ENCODE data around the gene LHFPL3.

LHFPL3 gene

DNA sequence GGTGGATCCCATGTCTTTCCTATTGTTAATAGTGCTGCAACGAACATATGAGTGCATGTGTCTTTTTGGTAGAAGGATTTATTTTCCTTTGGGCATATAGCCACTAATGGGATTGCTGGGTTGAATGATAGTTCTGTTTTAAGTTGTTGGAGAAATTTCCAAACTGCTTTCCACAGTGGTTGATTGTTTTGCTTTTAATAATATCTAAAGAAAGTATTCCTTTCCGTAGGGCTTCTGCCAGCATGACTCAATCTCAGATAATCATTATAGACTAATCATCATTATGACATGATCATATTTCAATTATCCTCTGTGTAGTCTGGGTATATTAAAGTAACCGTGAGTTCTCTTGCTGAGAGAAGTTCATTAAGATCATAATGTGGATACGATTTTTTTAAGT is 575.4 kb downstream of the LHFPL3 start:
- TF ChIP-seq, protein P1, sequence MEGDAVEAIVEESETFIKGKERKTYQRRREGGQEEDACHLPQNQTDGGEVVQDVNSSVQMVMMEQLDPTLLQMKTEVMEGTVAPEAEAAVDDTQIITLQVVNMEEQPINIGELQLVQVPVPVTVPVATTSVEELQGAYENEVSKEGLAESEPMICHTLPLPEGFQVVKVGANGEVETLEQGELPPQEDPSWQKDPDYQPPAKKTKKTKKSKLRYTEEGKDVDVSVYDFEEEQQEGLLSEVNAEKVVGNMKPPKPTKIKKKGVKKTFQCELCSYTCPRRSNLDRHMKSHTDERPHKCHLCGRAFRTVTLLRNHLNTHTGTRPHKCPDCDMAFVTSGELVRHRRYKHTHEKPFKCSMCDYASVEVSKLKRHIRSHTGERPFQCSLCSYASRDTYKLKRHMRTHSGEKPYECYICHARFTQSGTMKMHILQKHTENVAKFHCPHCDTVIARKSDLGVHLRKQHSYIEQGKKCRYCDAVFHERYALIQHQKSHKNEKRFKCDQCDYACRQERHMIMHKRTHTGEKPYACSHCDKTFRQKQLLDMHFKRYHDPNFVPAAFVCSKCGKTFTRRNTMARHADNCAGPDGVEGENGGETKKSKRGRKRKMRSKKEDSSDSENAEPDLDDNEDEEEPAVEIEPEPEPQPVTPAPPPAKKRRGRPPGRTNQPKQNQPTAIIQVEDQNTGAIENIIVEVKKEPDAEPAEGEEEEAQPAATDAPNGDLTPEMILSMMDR (IDR thresholded peaks at IDR 0.05): no peak

DNA sequence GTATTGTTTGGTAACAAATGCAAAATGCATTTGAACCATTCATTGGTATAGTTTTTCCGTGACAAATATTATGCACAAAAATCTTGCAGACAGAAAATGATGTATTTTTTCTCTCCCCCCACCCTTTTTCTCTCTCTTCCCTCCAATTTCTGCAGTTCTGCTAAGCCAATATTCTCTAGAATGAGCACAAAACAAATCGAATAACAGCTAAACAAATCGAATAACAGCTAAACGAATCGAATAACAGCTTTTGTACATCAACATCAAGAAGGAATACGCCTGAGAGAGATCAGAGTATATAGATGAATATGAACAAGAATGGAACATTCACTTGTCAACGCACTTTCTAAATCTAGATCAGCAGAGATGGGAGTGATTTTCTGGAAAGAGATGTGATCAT is 577.6 kb downstream of the LHFPL3 start:
- TF ChIP-seq, protein P1 (IDR thresholded peaks at IDR 0.05): no peak

DNA sequence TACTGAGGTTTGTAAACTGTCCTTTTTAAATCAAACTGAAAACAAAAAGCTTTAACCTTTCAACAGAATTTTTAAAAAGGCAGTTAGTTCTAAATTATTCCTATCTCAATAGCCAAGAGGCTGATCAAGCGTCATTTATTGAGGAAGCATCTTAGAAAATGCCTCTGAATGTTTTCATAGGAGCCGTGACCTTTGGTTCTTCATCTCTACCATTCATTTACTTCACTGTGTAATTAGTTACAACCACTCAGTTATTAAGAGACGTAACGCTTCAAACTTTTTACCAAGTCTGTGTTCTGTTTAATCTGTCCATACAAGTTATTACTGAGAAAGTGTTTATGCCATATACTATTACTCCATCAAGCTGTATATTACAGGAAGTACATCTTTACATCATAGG is 578.2 kb downstream of the LHFPL3 start:
- TF ChIP-seq, protein P1 (IDR thresholded peaks at IDR 0.05): no peak

DNA sequence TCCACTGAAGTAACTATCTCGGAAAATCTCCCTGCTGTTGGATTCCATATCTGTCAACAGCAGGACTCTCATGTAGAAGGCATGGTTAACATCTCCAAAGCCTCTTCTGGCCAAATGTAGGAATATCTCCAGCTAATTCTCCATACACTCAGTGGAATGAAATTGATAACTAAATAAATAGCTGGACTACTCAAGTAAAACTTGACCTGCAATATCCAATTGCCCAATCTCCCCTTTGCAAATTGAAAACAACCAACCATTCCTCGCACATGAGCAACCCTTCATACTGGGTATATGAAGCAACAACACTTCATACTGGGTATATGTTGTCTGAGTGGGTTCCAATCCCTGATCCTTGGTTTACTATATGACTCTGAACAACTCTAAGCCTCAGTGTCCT is 580.2 kb downstream of the LHFPL3 start:
- TF ChIP-seq, protein P1 (IDR thresholded peaks at IDR 0.05): no peak

DNA sequence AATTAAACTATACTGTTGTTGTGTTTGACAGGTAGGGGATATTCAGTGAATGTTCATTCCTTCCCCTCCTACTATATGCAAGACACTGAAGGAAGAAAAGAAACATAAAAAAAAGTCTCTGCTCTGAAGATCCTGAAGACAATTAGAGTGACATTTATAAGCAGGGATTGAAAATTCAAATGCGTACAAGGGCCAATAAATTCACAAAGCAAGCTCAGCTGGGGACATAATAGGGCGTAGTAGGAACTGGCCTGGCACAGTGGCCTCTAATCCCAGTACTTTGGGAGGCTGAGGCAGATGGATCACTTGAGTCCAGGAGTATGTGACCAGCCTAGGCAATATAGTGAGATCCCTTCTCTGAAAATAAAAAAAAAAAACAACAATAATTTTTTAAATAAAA is 580.7 kb downstream of the LHFPL3 start:
- TF ChIP-seq, protein P1 (IDR thresholded peaks at IDR 0.05): no peak

DNA sequence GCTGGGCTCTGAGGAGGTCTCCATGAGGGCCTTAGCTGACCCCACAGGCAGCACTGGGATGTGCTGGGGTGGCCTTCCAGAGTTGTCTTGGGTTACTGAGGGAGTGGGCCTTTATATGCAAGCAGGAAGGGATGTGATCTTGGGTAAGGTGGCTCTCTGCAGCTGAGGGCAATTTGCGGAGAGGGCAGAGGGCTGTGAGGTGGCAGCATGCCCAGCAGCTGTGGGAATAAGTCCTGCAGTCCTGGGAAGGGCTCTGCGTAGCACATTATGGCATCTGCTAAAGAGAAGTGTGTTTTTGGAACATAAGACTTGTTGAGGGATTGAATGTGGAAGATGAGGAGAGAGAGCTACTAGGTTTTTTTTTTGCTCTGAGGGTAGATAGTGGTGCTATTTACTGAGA is 586.0 kb downstream of the LHFPL3 start:
- TF ChIP-seq, protein P1 (IDR thresholded peaks at IDR 0.05): no peak

DNA sequence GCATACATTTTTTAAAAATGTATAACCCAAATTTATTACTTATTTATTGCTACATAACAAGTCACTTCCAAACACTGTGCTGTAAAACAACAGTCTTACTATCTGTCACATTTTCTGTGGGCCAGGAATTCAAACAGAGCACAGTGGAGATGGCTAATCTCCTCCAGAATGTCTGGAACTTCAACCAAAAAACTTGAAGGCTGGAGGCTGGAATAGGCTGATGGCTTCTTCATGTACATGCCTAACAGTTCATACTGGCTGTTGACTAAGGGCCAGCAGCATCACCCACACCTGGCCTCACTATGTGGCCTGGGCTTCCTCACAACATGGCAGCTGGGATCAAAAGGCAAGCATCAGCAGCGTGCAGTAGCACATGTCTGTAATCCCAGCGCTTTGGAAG is 593.2 kb downstream of the LHFPL3 start:
- TF ChIP-seq, protein P1 (IDR thresholded peaks at IDR 0.05): no peak
